GM23248 (cell line): Measurements from ENCODE around the gene RNF26.

Experiments
- EZH2 ChIP-seq: fragments of 200-600 bp; sonication (generic); IDR thresholded peaks from 2 replicates; pipeline ENCODE4 v1.6.1; 2018; ENCODE audit warnings: antibody characterized with exemption, mild to moderate bottlenecking; ENCODE audit not compliant: insufficient read depth, poor library complexity, severe bottlenecking
- EZH2phosphoT487 ChIP-seq: fragments of 200-600 bp; sonication (generic); IDR thresholded peaks from 2 replicates; pipeline ENCODE4 v1.6.1; 2018; ENCODE audit warnings: antibody characterized with exemption, moderate library complexity, mild to moderate bottlenecking, low read depth; ENCODE audit not compliant: insufficient read depth

GRCh38 chr11:119380827-119381180 lies 46.5 kb downstream of the RNF26 start:
- TF ChIP-seq EZH2: no peak
- no peak for TF ChIP-seq EZH2phosphoT487
